ENCODE data around the gene PTF1A. TPM values are rescaled to one million over a fixed set of nuclear protein-coding genes. Genes with fewer than 3 reads are reported as not detected.

The PTF1A gene
- not detected for total RNA-seq
- long read RNA-seq: 0 reads

- ATAC-seq: no peak
- intact Hi-C loops (cut with DNase I, micrococcal nuclease): no loop called here
- no peak for DNase-seq
Measured at GRCh38 chr10:23191764-23192711, at the start of gene PTF1A. PTF1A (plus strand) TSS chr10:23192312; CDS start chr10:23192531, 219 bp downstream.

GRCh38 chr10:23146258-23146657 is 45.9 kb upstream of the PTF1A start:
- no peak for DNase-seq
- no peak for ATAC-seq
- intact Hi-C loops (cut with DNase I, micrococcal nuclease): no loop called here

- intact Hi-C loops (cut with DNase I, micrococcal nuclease): no loop called here
- DNase-seq (no peak), ATAC-seq (no peak)
Measured at GRCh38 chr10:23147035-23147434, 45.1 kb upstream of the PTF1A start.

- DNase-seq: no peak
Measured at GRCh38 chr10:23148214-23148613, 43.9 kb upstream of the PTF1A start.

GRCh38 chr10:23150091-23150490 is 42.0 kb upstream of the PTF1A start:
- intact Hi-C loops (cut with DNase I, micrococcal nuclease): no loop called here
- DNase-seq: no peak
- no peak for ATAC-seq

More at GRCh38 chr10:23148214-23148613, 43.9 kb upstream of the PTF1A start:
- intact Hi-C loops (cut with DNase I, micrococcal nuclease): no loop called here
- no peak for ATAC-seq

- no peak for DNase-seq
- intact Hi-C loops (cut with DNase I, micrococcal nuclease): no loop called here
- no peak for ATAC-seq
Measured at GRCh38 chr10:23150610-23151009, 41.5 kb upstream of the PTF1A start.

- no peak for DNase-seq
- ATAC-seq: no peak
- intact Hi-C loops (cut with DNase I, micrococcal nuclease): no loop called here
Measured at GRCh38 chr10:23151071-23151470, 41.0 kb upstream of the PTF1A start.

- DNase-seq (no peak), ATAC-seq (no peak)
- intact Hi-C loops (cut with DNase I, micrococcal nuclease): no loop called here
Measured at GRCh38 chr10:23155169-23155568, 36.9 kb upstream of the PTF1A start.

GRCh38 chr10:23156447-23157150 is 35.5 kb upstream of the PTF1A start:
- intact Hi-C loops (cut with DNase I, micrococcal nuclease): no loop called here
- no peak for ATAC-seq
- DNase-seq: no peak

- DNase-seq (no peak), ATAC-seq (no peak)
- intact Hi-C loops (cut with DNase I, micrococcal nuclease): no loop called here
Measured at GRCh38 chr10:23157239-23157681, 34.9 kb upstream of the PTF1A start.

GRCh38 chr10:23157691-23158369 is 34.3 kb upstream of the PTF1A start:
- ATAC-seq: peak; percentile 59
- DNase-seq: no peak
- intact Hi-C loops (cut with DNase I, micrococcal nuclease): no loop called here

- ATAC-seq (peak; percentile 81), DNase-seq (peak in 1 of 2 donors; percentile 39)
- intact Hi-C loops (cut with DNase I, micrococcal nuclease): no loop called here
Measured at GRCh38 chr10:23158370-23158769, 33.7 kb upstream of the PTF1A start.

- ATAC-seq (no peak), DNase-seq (no peak)
- intact Hi-C loops (cut with DNase I, micrococcal nuclease): no loop called here
Measured at GRCh38 chr10:23171232-23171876, 20.8 kb upstream of the PTF1A start.

- ATAC-seq: no peak
- intact Hi-C loops (cut with DNase I, micrococcal nuclease): no loop called here
- no peak for DNase-seq
Measured at GRCh38 chr10:23172429-23173213, 19.5 kb upstream of the PTF1A start.

GRCh38 chr10:23173214-23174073 is 18.7 kb upstream of the PTF1A start:
- intact Hi-C loops (cut with DNase I, micrococcal nuclease): no loop called here
- DNase-seq (no peak), ATAC-seq (no peak)

- ATAC-seq (no peak), DNase-seq (no peak)
- intact Hi-C loops (cut with DNase I, micrococcal nuclease): no loop called here
Measured at GRCh38 chr10:23174074-23174976, 17.8 kb upstream of the PTF1A start.

Measured in left colon (tissue), 2 donors.